ENCODE results near the gene PDGFRB.

Gene PDGFRB

DNA sequence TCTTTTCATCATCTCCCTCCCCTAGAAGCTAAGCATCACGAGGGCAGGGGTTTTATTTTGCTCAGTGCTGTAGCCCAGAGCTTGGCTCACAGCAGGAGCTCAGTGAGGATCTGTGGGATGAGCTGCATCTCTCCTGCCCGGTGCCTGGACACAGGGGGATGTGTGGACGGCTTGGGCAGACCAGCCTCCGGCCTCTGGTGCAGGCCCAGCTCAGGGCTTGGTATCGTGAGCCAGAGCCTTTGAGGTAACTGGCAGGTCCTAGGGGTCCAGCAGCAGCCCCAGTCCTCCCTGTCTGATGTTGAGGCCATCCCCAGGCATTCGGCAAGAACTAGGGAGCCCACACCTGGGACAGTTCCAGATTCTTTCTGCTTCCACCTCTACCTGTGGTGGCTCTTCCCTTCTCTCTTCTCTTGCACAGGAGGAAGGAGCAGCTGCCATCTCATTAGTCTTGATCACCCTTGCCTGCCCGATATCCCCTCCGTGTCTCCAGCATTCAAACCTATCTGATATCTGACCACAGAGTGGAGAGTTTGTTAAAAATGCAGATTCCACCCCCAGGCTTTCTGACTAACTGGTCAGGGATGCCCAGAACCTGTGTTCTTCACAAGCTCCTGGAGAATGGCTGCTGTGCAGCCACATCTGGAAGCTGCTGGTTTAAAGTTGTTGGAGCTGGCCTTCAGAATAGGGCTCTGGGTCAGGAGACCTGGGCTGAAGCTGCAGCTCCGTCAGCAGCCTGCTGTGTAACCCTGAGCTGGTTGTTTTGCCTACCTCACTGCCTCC lies 26.3 kb upstream of the PDGFRB start:
- DNase-seq, result no peak

DNA sequence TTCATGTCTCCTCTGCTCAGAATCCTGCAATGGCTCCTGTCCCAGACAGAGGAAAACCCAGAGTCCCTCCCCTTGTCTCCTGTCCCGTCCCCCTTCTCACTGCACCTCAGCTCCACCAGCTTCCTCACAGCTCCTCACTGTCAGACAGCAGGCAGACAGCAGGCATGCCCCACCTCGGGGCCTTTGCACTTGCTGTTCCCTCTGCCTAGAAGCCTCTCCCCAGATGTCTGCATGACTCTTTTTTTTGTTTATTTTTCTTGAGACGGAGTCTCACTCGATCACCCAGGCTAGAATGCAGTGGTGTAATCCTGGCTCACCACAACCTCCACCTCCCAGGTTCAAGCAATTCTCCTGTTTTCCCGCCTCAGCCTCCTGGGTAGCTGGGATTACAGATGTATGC lies 25.4 kb upstream of the PDGFRB start:
- no peak for DNase-seq

DNA sequence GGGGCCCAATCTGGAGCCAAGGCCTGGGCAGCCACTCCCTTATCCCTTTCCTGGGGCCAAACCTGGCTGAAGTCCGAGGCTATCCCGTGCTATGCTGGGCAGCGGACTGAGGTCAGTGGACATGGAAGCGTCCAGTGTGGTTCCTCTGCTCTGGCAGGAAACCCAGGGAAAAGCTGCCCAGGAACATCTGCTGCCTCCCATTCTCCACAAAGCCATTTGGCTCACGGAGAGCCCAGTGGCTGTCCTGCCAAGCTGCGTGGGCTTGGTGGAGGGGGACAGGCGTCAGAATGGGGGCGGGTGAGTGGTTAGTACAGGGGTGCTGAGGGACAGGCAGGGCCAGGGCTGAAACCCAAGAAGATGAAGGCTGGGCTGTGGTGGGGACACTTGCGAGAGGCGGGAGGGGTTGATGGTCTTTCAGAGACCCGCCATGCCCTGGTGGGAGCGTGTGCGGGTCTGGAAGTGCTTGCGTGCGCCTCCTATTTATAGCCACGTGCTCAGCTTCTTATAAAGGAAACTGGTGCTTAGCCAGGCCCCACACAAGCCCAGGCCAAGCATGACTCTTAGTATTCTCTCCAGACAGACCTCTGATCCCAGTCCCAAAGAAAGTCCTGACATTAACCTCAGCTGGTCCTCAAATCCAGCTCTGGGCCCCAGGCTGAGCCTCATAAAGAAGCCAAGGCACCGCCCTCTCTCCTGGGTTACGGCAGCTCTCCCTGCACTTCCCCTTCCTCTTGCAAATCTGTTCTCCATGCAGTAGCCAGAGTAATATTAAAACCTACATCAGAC lies 24.8 kb upstream of the PDGFRB start:
- no peak for DNase-seq

- no peak for DNase-seq
These were observed 23.5 kb upstream of the PDGFRB start for GRCh38 chr5:150179019-150179620.

GRCh38 chr5:150178262-150178661 lies 22.6 kb upstream of the PDGFRB start:
- no peak for DNase-seq

DNA sequence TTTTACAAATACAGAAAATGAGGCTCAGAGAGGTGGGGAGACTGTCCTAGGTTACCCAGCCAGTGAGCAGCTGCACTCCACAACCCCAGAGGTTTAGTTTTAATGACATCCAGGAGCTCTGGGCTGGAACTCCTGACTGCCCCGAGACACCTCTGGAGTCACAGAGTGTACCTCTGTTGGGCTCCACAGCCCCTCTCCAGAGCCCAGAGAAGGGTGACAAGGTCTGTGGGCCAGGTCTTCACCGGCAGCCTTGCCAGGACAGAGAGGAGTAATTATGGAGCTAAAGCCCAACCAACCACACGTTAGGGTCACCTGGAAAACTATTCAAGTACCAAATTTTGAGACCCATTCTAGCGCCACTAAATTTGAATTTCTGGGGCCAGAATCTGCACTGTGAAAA lies 22.1 kb upstream of the PDGFRB start:
- DNase-seq, result no peak

DNA sequence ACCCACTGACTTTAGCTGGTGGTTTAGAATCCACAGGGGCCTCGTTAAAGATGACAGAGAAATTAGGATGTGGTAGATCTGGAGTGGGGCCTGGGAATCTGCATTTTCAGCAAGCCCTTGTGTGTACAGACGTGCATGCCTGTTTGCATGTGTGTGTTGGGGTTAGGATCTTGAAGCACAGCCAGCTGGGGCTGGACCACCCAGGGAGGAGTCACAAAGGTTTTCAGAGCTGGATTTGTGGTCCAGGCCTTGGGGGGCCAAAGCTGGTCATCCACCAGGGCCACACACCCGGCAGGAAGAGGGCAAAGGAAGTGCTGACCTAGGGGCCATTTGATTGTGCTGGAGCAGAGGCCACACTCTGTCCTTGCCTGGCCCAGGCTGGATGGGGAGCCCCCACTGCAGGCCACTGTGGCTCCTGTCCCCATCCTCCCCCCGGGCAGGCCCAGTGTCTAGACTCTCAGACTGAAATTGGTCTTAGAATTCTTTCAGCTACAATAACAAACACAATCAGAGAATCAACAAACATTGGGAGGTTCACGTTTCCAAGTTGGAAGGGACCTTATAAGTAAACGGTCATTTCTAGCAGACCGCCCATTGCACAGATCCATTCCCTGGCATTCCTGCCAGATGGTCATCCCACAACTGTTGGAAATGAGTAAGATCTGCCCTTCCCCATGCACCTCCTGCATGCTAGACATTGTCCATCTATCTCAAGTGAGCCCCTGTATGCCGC lies 21.3 kb upstream of the PDGFRB start:
- DNase-seq, result no peak

GRCh38 chr5:150175536-150175935 lies 19.9 kb upstream of the PDGFRB start:
- DNase-seq, result no peak

GRCh38 chr5:150175076-150175475 lies 19.4 kb upstream of the PDGFRB start:
- DNase-seq, result no peak

GRCh38 chr5:150174285-150174684 lies 18.6 kb upstream of the PDGFRB start:
- DNase-seq, result no peak

- no peak for DNase-seq
These were observed 17.5 kb upstream of the PDGFRB start for GRCh38 chr5:150173161-150173560.

GRCh38 chr5:150172556-150172955 lies 16.9 kb upstream of the PDGFRB start:
- no peak for DNase-seq

DNA sequence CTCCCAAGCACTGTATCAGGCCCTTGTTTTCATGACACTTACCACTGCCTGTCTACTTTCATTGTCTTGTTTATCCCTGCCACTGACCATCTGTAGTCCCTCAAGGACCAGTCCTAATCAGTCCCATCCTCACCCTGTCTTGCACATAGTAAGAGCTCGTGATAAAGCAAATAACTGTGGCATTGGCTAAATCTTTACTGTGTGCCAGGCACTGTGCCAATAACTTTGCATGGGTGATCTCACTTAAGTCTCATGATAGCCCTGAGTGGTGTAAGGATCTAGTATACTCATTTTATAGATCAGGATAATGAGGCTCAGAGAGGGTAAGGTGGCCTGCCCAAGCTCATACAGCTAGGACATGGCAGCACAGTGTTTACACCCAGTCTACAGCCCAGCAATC lies 16.5 kb upstream of the PDGFRB start:
- DNase-seq, result no peak

- no peak for DNase-seq
These were observed 13.2 kb upstream of the PDGFRB start for GRCh38 chr5:150168864-150169263.

DNA sequence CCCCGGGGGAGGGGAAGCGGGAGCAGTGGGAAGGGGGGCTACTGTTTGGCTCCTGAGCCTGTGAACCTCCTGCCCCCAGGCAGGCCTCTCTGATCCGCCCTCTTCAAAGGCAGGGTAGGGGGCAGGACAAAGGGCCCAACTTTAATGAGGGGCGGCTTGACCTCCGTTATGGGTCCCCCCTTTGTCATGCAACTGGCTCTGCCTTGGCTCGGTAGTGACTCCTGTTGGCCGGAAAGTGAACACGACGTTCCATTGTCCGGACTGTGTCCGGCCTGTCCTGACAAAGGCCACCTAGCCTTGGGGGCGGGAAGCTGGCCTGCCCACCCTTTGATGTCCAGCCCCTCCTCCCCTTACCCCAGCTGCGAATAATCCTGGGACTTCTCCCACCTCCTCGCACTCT lies 12.3 kb upstream of the PDGFRB start:
- DNase-seq, result no peak

GRCh38 chr5:150167512-150167850 lies 11.8 kb upstream of the PDGFRB start:
- DNase-seq, result no peak

DNA sequence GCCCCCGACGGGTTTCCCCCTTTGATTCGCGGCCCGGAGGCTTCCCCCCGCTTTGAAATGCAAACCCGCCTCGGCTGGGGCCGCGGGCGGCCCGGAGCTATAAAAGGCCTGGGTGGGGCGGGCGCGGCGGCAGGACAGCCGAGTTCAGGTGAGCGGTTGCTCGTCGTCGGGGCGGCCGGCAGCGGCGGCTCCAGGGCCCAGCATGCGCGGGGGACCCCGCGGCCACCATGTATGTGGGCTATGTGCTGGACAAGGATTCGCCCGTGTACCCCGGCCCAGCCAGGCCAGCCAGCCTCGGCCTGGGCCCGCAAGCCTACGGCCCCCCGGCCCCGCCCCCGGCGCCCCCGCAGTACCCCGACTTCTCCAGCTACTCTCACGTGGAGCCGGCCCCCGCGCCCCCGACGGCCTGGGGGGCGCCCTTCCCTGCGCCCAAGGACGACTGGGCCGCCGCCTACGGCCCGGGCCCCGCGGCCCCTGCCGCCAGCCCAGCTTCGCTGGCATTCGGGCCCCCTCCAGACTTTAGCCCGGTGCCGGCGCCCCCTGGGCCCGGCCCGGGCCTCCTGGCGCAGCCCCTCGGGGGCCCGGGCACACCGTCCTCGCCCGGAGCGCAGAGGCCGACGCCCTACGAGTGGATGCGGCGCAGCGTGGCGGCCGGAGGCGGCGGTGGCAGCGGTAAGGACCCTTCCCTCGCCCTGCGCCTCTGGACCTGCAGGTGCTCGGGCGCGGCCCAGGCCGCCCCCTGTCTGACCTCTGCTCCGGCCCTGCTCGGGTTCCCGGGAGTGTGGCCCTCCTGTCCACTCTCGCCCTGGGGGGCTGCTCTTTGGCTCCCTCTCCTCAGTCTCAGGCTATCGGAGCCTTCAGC lies 11.2 kb upstream of the PDGFRB start, which contains the start of gene CDX1:
TSS of gene CDX1 (plus strand) at position 129 of the 862 bp plus-strand sequence. CDS start at position 228, 99 bp downstream.
- no peak for DNase-seq

GRCh38 chr5:150166037-150166649 lies 10.5 kb upstream of the PDGFRB start:
- no peak for DNase-seq

DNA sequence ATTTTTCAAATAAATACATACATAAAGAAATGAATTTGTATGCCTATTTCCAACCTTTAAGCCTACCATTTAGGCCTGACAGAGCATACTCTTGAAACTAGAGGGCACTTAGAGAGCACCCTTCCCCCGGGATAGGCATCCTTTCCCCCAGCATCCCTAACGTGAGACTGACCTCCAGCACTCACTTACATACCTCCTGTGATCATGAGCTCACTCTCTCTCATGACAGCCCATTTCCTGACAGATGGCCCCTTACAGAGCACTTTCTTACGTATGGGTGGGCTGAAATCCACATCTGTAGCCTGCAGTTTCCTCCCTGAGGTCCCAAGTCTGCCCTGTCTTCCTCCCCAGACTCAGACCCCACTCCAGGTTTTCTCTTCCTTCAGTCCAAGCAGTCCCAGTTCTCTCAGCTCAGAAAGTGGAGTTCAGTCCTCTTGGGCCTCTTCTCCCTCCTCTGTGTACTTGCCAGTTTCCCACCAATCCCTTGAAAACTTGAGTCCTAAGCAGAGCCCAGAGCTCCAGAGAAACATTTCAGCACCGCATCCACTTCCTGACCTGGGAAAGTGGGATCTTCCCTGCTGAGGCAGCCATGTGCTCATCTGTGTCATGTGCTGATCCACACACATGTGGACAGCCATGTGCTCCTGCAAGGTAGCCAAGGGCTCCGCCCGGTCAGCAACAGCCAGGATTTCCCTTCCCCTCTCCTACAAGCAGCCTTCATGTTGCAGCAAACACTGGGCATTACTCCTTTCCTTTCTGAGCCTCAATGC lies 8.8 kb upstream of the PDGFRB start:
- no peak for DNase-seq

DNA sequence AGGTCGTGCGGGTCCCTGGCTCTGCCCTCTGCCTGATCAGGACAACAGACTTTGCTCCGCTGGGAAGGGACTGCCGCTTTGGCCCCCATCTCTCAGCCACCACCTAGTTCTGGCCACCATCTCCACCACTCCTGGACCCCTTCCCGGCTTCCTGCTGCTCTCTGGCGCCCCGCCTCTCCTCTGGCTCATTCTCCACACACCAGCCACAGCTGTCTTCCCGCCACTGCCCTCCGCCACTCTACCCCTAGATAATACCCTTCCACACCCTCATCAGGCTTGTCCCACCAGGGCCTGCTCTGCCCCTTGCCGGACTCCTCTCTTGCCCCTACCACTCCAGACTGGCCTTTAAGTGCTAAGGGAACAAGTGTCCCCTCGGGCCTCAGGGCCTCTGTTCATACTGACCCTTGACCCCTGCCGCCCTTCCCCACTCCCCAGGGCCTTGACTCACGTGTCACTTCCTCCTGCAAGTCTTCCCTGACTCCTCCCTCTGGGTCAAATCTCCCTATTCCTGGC lies 8.0 kb upstream of the PDGFRB start:
- no peak for DNase-seq

- no peak for DNase-seq
These were observed 7.4 kb upstream of the PDGFRB start for GRCh38 chr5:150163035-150163434.
